ENCODE data around the gene RIMS1. TPM values are rescaled to one million over a fixed set of nuclear protein-coding genes. Genes with fewer than 3 reads are reported as not detected.

Gene RIMS1
- total and polyA plus RNA-seq, 9 of the 15 experiments (the other 6 are each of a cell fraction or from before 2014, with no cell fraction given): not detected

DNA sequence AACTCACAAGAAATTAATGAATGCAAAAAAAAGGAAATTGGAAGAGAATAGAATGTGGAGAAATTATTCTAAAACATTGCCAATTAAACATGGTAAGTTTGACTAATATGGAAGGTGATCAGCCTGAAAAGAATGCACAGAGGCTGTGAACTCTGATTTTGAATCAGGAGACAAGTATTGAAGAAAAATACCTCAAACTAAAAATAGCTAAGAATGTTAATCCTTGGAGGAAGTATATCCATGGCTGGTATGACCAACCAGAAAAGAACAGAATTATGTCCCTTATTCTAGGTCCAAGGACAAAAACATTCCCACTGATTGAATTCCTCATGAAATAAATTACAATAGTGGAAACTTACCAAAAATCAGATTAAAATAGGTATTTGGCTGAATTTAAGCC is 7.3 kb upstream of the RIMS1 start:
- Histone ChIP-seq H3K79me2 (ENCODE audit: control insufficient read depth, insufficient read depth, low read length) (no peaks in the 10 kb centered on the region), H3K27ac (ENCODE audit: extremely low read depth, low read depth, low read length) (no peak overlapping the region), H3K4me2 (ENCODE audit: insufficient read depth, low read length) (no peak overlapping the region), H3K27me3 (ENCODE audit: control insufficient read depth in 2 of 2, insufficient read depth in 2 of 2, low read length in 2 of 2) (no peaks in the 10 kb centered on the region), H4K20me1 (replicated peaks; ENCODE audit: control insufficient read depth, insufficient read depth, low read length) (no peaks in the 10 kb centered on the region; the same call in 1 of the 2 replicates), H3K36me3 (ENCODE audit: control insufficient read depth, insufficient read depth, low read length) (no peaks in the 10 kb centered on the region), H2AFZ (ENCODE audit: low read depth, low read length) (no peak overlapping the region), H3K9me3 (replicated peaks; ENCODE audit: control insufficient read depth, insufficient read depth, low read depth, low read length) (no peaks in the 10 kb centered on the region), H3K4me3 (no peak overlapping the region), H3K4me1 (replicated peaks in 1 of 2; ENCODE audit: control insufficient read depth in 2 of 2, insufficient read depth in 2 of 2, low read length in 2 of 2) (no peaks in the 10 kb centered on the region), H3K9me1 (ENCODE audit: control insufficient read depth, insufficient read depth, low read length) (no peaks in the 10 kb centered on the region), H3K9ac (ENCODE audit: insufficient read depth in 1 of 2, low read depth in 2 of 2, low read length in 2 of 2) (no peak overlapping the region)
- CTCF ChIA-PET (ENCODE audit: low intra/inter-chr PET ratio): no interaction called here
- DNase-seq (ENCODE audit: extremely low read depth in 1 of 4, low spot score in 3 of 4): no peak
- no peak for FAIRE-seq
- TF ChIP-seq ZNF3 (CRISPR knock-in tag; IDR thresholded peaks at IDR 0.05) (no peak), ZNF197 (CRISPR knock-in tag; IDR thresholded peaks at IDR 0.05; ENCODE audit: low read depth) (no peak), KDM1A (IDR thresholded peaks at IDR 0.05) (no peak), SLC30A9 (CRISPR knock-in tag; IDR thresholded peaks at IDR 0.05) (no peak), OTX1 (CRISPR knock-in tag; IDR thresholded peaks at IDR 0.05) (no peak)
- TF ChIP-seq, protein P1, sequence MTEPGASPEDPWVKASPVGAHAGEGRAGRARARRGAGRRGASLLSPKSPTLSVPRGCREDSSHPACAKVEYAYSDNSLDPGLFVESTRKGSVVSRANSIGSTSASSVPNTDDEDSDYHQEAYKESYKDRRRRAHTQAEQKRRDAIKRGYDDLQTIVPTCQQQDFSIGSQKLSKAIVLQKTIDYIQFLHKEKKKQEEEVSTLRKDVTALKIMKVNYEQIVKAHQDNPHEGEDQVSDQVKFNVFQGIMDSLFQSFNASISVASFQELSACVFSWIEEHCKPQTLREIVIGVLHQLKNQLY (CRISPR knock-in tag; conservative IDR thresholded peaks at IDR 0.05): no peak
- no peak for ATAC-seq
- BruUV-seq (replicated peaks): no TSS peak
- in situ Hi-C loops (cut with MboI) (no loop called here), intact Hi-C loops (cut with micrococcal nuclease) (no loop called here)
- POLR2A ChIA-PET: no interaction called here
